Stimulated activated CD4-positive, alpha-beta T cell treated with anti-CD3 and anti-CD28 coated beads, Interleukin-2, amount 100 ng/mL, for 48 hours (primary cell): ENCODE measurements around the gene RTL1.

Source experiments
- DNase-seq, 2 donors: peaks; one replicate each; pipeline ENCODE4 v3.0.0-alpha.2; 2020

Gene RTL1

GRCh38 chr14:100898465-100898864 is 5.1 kb downstream of the RTL1 start:
- DNase-seq, result no peak

- no peak for DNase-seq
These were observed 7.0 kb downstream of the RTL1 start for GRCh38 chr14:100896369-100897060.

GRCh38 chr14:100895411-100895810 is 8.1 kb downstream of the RTL1 start:
- no peak for DNase-seq

- no peak for DNase-seq
These were observed 9.1 kb downstream of the RTL1 start for GRCh38 chr14:100894416-100894815.

GRCh38 chr14:100893760-100894159 is 9.8 kb downstream of the RTL1 start:
- DNase-seq, result no peak

- DNase-seq, result no peak
These were observed 10.3 kb downstream of the RTL1 start for GRCh38 chr14:100893228-100893601.

GRCh38 chr14:100892496-100893227 is 10.9 kb downstream of the RTL1 start:
- no peak for DNase-seq

- DNase-seq, result no peak
These were observed 11.7 kb downstream of the RTL1 start for GRCh38 chr14:100891501-100892445.

- DNase-seq, result no peak
These were observed 12.5 kb downstream of the RTL1 start for GRCh38 chr14:100891051-100891450.

- no peak for DNase-seq
These were observed 13.3 kb downstream of the RTL1 start for GRCh38 chr14:100890061-100890850.

- no peak for DNase-seq
These were observed 13.9 kb downstream of the RTL1 start for GRCh38 chr14:100889641-100890040.

GRCh38 chr14:100888789-100889315 is 14.7 kb downstream of the RTL1 start:
- DNase-seq, result no peak

GRCh38 chr14:100887728-100888335 is 15.7 kb downstream of the RTL1 start:
- DNase-seq, result no peak

GRCh38 chr14:100885617-100886016 is 17.9 kb downstream of the RTL1 start:
- no peak for DNase-seq

GRCh38 chr14:100885196-100885595 is 18.3 kb downstream of the RTL1 start:
- DNase-seq, result no peak

GRCh38 chr14:100884456-100884855 is 19.1 kb downstream of the RTL1 start:
- no peak for DNase-seq

GRCh38 chr14:100883789-100884101 is 19.8 kb downstream of the RTL1 start:
- DNase-seq, result no peak

GRCh38 chr14:100882991-100883788 is 20.3 kb downstream of the RTL1 start:
- DNase-seq, result no peak

GRCh38 chr14:100882026-100882967 is 21.2 kb downstream of the RTL1 start:
- DNase-seq, result no peak
